Spleen (tissue), 11 donors: ENCODE measurements around the gene TRERF1. TPM values are rescaled to one million over a fixed set of nuclear protein-coding genes. Genes with fewer than 3 reads are reported as not detected.
A peak's percentile ranks its signal among the peaks of the same experiment; 100 is the strongest.

ENCODE experiments used
- DNase-seq: peaks from one replicate; pipeline ENCODE4 v3.0.0-alpha.2; 2020
- H3K27ac ChIP-seq, 8 donors: fragments of 200-600 bp; sonication (generic) in 7 of 8; 1 replicate in 4 of 8; 2 replicates in 4 of 8; pipeline versions ENCODE4 v1.5.0 to v1.8.0; 2016 to 2021; ENCODE audit warnings: inconsistent platforms in 4 of 8, mild to moderate bottlenecking in 4 of 8, moderate library complexity in 1 of 8
- H3K27me3 ChIP-seq, 7 donors: fragments of 200-600 bp; sonication (generic) in 6 of 7; replicated peaks in 1 of 7; 1 replicate in 4 of 7; 2 replicates in 3 of 7; pipeline versions ENCODE4 v1.5.0 to v1.8.0; 2016 to 2021; ENCODE audit warnings: inconsistent platforms in 3 of 7, mild to moderate bottlenecking in 1 of 7
- H3K36me3 ChIP-seq, 6 donors: fragments of 200-600 bp; sonication (generic) in 5 of 6; 1 replicate in 4 of 6; 2 replicates in 2 of 6; pipeline versions ENCODE4 v1.5.0 to v1.8.0; 2016 to 2021; ENCODE audit warnings: inconsistent platforms in 2 of 6
- H3K4me1 ChIP-seq, 6 donors: fragments of 200-600 bp; sonication (generic) in 5 of 6; 1 replicate in 3 of 6; 2 replicates in 3 of 6; pipeline versions ENCODE4 v1.5.0 to v1.8.0; 2016 to 2021; ENCODE audit warnings: inconsistent platforms in 3 of 6
- H3K4me3 ChIP-seq, 8 donors: fragments of 200-600 bp; sonication (generic) in 7 of 8; 1 replicate in 4 of 8; 2 replicates in 4 of 8; pipeline versions ENCODE4 v1.5.0 to v1.8.0; 2016 to 2021; ENCODE audit warnings: inconsistent platforms in 4 of 8, mild to moderate bottlenecking in 4 of 8, moderate library complexity in 2 of 8
- H3K9me3 ChIP-seq, 8 donors: fragments of 200-600 bp; sonication (generic) in 7 of 8; 1 replicate in 4 of 8; 2 replicates in 4 of 8; pipeline versions ENCODE4 v1.5.0 to v1.8.0; 2016 to 2021; ENCODE audit warnings: inconsistent platforms in 4 of 8
- CTCF ChIP-seq, 11 experiments: fragments of 200-600 bp in 7 of 11; fragments of 450-650 bp in 4 of 11; sonication (generic) in 4 of 11; IDR thresholded peaks in 8 of 11; conservative IDR thresholded peaks in 3 of 11; 1 replicate in 7 of 11; 2 replicates in 4 of 11; pipeline versions ENCODE4 v1.4.0 to v1.8.0; 2016 to 2021; ENCODE audit warnings: antibody characterized with exemption in 11 of 11, inconsistent platforms in 4 of 11, mild to moderate bottlenecking in 1 of 11
- POLR2A ChIP-seq, 3 donors: fragments of 450-650 bp; IDR thresholded peaks; one replicate each; pipeline ENCODE4 v1.5.1; 2017; ENCODE audit warnings: antibody characterized with exemption in 3 of 3, mild to moderate bottlenecking in 1 of 3
- POLR2AphosphoS5 ChIP-seq, 3 donors: sonication (generic); formaldehyde crosslinking; IDR thresholded peaks; one replicate each; pipeline ENCODE4 v1.5.1; 2017; ENCODE audit warnings: antibody characterized with exemption in 3 of 3
- WGBS, 5 donors: extraction: QIAGEN DNeasy Blood & Tissue Kit in 3 of 5; methylation state at CpG; one replicate each; pipeline versions ENCODE4 v1.1.5 to v1.1.7; 2013 to 2018; 5-methylcytosine and 5-hydroxymethylcytosine counted together
- intact Hi-C: fragments of 100-400 bp; cut with DNase I; formaldehyde crosslinking; loops from one replicate; pipeline ENCODE4 v1.15.0; 2023; ENCODE audit warnings: low total_unique reads
- polyA plus RNA-seq, 3 donors: library from polyadenylated mRNA; stranded (reverse); fragments of 200-250 nt; gene quantifications; one replicate each; pipeline ENCODE4 v1.2.1, GENCODE V29; 2013
- total RNA-seq, 7 donors: library from RNA; depleted of rRNA in 3 of 7; stranded (reverse); fragments of >200 nt in 3 of 7; fragmentation: NEBNext Ultra II Directional in 4 of 7; extraction: Animal tissue kit (Norgen Biotek cat#: 25700) in 4 of 7; gene quantifications; one replicate each; pipeline versions ENCODE4 v1.1.0 to v1.2.1, GENCODE V29; 2016 to 2021
- donor health status: healthy with polysubstance abuse.
- donor health status: DM: no; HTN: no; CAD: no; lungs with moderate emphysema.
- donor health status: DM: no; HTN: no; CAD: no.
- donor health status: Bipolar disorder and iron deficiency.
- donor health status: healthy.
- donor health status: DM: no; HTN: no; CAD: no.
- donor health status: DM: yes; HTN: yes; CAD: no.

TRERF1 gene
- total and polyA plus RNA-seq, 10 donors, result 1.5 to 16.9 (median 12.4) TPM

- WGBS, 5 donors, result 64 to 82% (median 73%) methylated on average over 8 of the region's 8 CpGs
- H3K27ac ChIP-seq, result peak overlapping the region in 7 of 8 donors; percentile 41 to 97 (median 83)
- H3K4me1 ChIP-seq, result peaks cover 18 to 60% (median 50%) of the 10 kb centered on the region in 6 donors
Measured at GRCh38 chr6:42363926-42364849, 87.5 kb downstream of the TRERF1 start.

GRCh38 chr6:42361036-42361435 is 90.7 kb downstream of the TRERF1 start:
- intact Hi-C loops, result no loop called here
- Histone ChIP-seq H3K9me3 (no peaks in the 10 kb centered on the region), H3K36me3 (peaks cover 0 to 22% (median 0%) of the 10 kb centered on the region in 6 donors), H3K27ac (no peak overlapping the region), H3K4me1 (peaks cover 3 to 44% (median 19%) of the 10 kb centered on the region in 6 donors), H3K4me3 (no peak overlapping the region), H3K27me3 (no peaks in the 10 kb centered on the region)
- WGBS, 5 donors, result 86 to 96% (median 92%) methylated on average over 3 of the region's 3 CpGs
- TF ChIP-seq POLR2AphosphoS5 (IDR thresholded peaks at IDR 0.05) (no peak), POLR2A (IDR thresholded peaks at IDR 0.05) (no peak), CTCF (IDR thresholded peaks at IDR 0.05 in 8 of 11, conservative IDR thresholded peaks at IDR 0.05 in 3 of 11) (no peak)
- no peak for DNase-seq

More at GRCh38 chr6:42363926-42364849, 87.5 kb downstream of the TRERF1 start:
- H3K36me3 ChIP-seq, result peaks cover 0 to 22% (median 0%) of the 10 kb centered on the region in 6 donors
- no peak for TF ChIP-seq CTCF (IDR thresholded peaks at IDR 0.05 in 8 of 11, conservative IDR thresholded peaks at IDR 0.05 in 3 of 11)
- no peak for TF ChIP-seq POLR2AphosphoS5 (IDR thresholded peaks at IDR 0.05)
- no peak for TF ChIP-seq POLR2A (IDR thresholded peaks at IDR 0.05)
- H3K4me3 ChIP-seq, result peak overlapping the region in 1 of 8 donors; percentile 2
- intact Hi-C loops, result no loop called here
- H3K27me3 ChIP-seq, result no peaks in the 10 kb centered on the region
- no peak for DNase-seq
- H3K9me3 ChIP-seq, result no peaks in the 10 kb centered on the region

DNA sequence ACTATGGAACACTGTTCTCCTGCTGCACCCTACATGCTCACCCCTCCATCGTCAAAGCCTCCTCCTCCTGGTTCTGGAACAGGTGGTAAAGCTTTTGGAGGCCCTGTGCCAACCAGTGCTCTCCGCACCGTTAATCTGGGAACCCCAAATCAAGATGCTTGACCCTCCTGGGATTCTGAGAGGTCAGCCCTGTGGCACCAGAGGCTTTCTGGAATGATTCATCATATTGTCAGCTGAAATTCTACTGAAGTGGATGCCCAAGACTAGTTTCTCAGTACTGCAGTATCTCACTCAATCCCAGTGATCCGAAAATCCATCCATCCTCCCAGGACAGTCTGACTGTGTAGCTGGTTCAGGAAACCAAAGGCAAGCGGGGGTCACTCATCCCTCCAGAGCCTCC is 92.7 kb downstream of the TRERF1 start:
- no peak overlapping the region for H3K27ac ChIP-seq
- peaks cover 0 to 22% (median 0%) of the 10 kb centered on the region in 6 donors for H3K36me3 ChIP-seq
- H3K4me1 ChIP-seq, result peaks cover 0 to 23% (median 3%) of the 10 kb centered on the region in 6 donors
- TF ChIP-seq POLR2AphosphoS5 (IDR thresholded peaks at IDR 0.05) (no peak), POLR2A (IDR thresholded peaks at IDR 0.05) (no peak), CTCF (IDR thresholded peaks at IDR 0.05 in 8 of 11, conservative IDR thresholded peaks at IDR 0.05 in 3 of 11) (no peak)
- 77 to 96% (median 92%) methylated on average over 5 of the region's 5 CpGs for WGBS, 5 donors
- intact Hi-C loops, result no loop called here
- H3K4me3 ChIP-seq, result no peak overlapping the region
- H3K27me3 ChIP-seq, result no peaks in the 10 kb centered on the region
- no peaks in the 10 kb centered on the region for H3K9me3 ChIP-seq
- no peak for DNase-seq

- H3K9me3 ChIP-seq, result no peaks in the 10 kb centered on the region
- whole genome bisulfite sequencing, 5 donors, result 87 to 93% (median 91%) methylated on average over 3 of the region's 3 CpGs
- DNase-seq, result no peak
- TF ChIP-seq CTCF (IDR thresholded peaks at IDR 0.05 in 8 of 11, conservative IDR thresholded peaks at IDR 0.05 in 3 of 11) (no peak), POLR2AphosphoS5 (IDR thresholded peaks at IDR 0.05) (no peak), POLR2A (IDR thresholded peaks at IDR 0.05) (no peak)
- intact Hi-C loops, result no loop called here
- no peak overlapping the region for H3K4me3 ChIP-seq
- H3K27ac ChIP-seq, result no peak overlapping the region
- no peaks in the 10 kb centered on the region for H3K36me3 ChIP-seq
- no peaks in the 10 kb centered on the region for H3K27me3 ChIP-seq
- peaks cover 0 to 16% (median 0%) of the 10 kb centered on the region in 6 donors for H3K4me1 ChIP-seq
Measured at GRCh38 chr6:42355416-42355815, 96.3 kb downstream of the TRERF1 start.
